ENCODE measurements around the gene CNN2.
A peak's percentile ranks its signal among the peaks of the same experiment; 100 is the strongest.
"Not testable (repeated sequence)": the region's sequence is repeated elsewhere in the genome, so short reads cannot be mapped to it uniquely, and the experiment has no call there.

Gene CNN2

DNA sequence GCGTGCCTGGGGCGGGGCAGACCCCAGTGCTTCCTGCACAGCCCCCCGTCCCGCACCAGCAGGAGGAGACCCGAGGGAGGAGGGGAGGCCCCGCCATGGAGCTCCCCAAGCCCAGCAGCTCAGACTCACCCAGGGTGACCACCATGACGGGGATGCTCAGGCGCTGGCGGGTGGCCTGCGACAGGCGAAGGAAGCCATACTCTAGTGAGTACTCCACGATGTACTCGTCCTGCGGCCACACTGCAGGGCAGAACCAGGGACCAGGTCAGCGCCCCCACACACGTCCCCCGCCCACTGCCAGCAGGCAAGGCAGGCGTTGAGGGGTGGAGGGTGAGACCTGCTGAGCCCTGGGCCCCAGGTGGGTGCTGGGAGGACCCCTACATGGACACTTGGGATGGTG, 14.1 kb upstream of the CNN2 start:
- DNase-seq, result no peak

DNA sequence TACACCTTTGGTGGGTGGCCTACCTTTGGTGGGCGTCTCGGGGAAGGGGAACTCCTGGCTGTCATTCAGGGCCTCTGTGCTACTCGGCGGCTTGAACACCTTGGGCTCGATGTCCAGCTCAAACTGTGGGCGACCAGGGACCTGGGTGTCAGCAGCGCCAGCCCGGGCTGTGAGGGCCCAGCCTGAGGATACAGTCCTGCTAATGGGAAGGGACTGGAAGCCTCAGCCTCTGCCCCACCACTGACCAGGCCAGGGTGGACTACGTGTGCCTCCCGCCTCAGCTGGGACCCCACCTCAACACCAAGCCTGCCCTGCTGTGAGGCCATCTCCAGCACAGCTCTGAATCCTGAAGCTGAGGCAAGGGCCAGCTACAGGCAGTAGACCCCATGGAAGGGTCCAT, 13.2 kb upstream of the CNN2 start:
- DNase-seq, result no peak

DNA sequence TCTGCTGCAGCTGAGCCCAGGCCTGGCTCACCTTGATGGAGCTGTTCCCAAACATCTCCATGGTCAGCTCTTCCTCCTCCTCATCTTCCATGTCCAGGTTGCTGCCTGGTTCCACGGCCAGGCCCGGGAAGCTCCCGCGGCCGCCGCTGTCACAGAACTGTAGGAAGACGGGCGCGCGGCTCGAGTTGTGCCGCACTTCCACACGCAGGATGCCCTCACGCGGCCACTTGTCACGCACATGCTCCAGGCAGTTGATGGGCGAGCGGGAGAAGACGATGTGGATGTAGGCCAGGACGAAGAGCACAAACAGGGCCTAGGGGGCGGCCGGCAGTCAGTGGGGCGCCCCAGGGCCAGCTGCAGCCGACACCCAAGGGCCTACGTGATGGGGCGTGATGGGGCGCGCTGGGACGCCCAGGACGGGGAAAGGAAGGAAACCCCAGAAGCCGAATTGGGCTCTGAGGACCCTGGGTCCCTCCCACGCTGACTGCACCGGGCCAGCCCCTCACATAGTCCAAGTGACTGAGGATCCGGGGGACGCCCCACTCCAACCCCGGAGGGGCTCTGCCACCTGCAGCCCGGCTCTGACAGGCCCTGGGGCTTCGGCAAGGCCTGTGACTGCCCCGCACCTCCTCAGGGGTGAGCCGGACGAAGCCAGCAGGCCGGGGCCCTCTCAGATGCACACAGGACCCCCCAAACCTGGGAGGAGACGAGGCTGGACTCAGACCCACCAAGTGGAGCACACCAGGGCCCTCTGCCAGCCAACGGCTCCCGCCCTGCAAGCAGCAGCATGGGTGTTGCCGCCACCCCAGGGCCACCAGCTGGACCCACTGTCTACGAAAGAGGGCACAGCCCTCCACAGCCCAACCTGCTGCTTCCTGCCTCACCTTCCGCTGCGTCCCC, 12.0 kb upstream of the CNN2 start:
- no peak for DNase-seq

DNA sequence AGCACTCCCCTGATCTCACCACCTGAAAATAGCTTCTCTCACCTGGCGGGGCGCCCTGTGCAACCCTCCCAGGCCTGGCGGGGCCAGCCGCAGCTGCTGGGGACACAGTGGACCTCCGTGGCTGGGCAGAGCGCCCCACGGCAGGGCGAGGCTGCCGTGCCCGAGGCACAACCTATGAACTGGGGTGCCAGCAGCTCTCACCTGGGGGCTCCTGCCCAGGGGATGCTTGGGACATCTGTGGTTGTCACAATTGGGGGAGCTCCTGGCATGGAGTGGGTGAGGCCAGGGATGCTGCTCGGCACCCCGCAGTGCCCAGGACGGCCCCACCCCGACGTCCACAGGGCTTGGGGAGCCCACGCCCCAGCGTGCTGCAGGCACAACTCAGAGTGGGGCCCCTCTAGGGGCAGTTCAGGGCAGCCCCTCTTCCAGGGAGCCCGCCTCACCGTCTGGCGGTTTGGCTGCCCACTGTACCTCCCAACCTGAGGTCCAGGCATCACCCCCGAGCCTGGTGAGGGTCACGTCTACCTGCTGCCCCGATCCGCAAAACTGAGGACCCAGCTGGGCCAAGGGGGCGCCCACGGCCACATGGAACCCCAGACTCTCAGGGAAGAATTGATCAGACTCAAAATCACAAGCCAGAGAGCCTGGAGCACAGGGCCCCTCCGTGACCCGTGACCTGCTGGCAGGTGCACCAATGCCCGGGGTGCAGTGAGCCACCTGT, 11.2 kb upstream of the CNN2 start:
- no peak for DNase-seq

DNA sequence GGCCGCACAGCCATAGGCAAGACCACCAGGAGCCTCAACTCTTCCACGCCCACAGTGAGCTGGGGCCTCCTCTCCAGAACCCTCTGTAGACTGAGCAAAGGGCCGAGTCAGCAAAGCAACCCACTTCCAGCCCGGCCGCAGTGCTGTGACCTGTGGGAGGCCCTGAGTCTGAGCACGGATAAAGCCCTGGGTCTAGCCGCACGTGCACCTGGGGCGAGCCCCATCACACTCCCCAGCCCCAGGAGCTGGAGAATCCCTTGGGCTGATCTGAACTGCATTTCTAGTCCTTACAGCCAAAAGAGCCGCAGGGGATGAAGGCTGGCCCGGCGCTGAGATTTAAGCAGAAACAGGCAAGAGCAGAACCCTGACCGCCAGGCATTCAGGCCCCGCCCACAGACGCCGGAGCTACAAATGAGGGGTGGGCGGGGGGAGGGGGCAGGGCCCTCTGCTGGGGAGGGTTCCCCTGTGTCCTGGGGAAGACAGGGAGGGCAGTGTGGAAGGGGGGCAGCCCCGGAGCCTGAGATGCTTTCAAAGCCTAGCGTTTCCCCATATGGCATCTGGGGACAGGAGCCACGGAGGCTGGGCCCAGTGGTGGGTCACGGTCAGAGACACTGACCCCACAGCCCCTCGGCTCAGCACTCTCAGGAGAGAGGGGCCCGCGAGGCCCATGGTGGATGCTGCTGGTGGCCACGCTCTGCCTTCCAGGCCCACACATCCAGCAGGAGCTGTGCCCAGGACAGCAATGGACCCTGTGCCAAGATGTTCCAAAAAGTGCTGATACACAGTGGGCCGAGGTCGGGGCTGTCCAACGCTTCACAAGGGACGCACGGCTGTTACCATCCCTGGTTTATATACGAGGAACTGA, 10.4 kb upstream of the CNN2 start:
- no peak for DNase-seq

DNA sequence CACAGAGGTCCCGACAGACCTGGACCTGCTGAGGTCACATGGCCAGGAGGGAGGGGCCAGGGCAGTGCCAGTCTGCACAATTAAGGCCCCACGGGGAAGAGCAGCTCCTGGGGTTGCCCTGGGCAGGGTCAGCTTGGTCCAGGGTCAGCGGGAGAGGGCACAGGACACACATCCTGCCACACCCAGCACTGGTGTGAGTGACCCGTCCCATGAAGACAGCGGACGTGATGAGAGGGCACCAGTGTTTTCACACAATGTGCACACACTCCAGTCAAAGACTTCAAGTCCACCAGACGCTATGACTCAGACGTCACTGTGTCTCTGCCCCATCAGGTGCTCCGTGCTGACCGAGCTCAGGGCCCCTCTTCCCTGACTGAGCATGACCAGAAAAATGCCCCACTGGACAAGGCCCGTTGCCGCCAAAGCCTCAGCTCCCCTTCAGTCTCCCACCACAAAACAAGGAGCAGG, 9.7 kb upstream of the CNN2 start:
- no peak for DNase-seq

DNA sequence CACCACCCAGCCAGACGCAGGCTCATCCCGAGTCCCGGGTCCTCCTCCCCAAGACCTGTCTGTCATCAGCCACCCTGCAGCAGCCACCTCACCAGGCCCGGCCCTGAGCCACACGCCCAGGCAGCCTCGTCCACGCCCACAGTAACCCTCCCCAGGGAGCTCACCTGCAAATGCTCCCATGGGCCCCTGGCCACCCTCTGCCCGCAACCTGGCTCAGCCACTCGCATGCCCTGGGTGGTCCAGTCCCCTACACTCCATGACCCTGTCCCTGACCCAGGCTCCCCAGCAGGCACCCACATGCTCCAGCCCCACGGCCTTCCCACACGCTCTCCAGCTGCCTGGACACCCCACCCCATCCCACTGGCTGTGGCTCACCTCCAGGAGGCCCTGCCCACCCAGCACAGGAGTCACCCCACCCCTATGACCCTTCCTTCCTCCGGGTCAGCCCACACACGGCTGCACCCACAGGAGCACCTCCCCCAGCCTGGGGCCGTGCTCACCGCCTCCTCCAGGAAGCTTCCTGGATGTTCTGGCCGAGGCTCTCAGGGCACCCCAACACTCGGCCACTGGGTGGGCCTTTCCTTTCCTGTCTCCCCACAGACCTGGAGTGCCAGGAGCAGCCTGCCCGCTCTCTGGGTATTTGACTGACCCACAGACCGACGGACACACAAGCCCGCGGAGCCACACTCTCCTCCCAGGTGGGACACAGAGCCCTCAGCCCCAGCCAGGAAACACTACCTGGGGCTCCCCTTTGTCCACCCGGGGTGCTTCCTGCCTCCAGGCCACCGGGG, 9.1 kb upstream of the CNN2 start:
- no peak for DNase-seq

DNA sequence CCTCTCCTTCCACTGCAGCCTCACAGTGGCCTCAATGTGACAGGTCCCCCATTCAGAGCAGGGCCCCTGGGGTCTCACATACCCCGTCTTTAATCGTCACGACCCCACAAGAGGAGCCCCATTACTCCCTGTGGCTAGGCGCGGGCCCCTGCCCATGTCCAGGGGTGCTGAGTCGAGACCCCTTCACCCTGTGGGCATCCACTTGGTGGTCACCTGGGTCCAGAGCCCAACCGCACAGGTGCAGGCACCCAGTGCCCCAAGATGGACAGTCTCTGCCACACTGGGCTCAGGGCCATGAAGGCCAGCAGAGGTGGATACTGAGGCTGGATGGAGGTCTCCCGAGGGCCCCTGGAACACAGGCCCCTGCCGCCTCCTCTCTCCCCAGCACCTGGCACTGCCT, 8.5 kb upstream of the CNN2 start:
- DNase-seq, result no peak

DNA sequence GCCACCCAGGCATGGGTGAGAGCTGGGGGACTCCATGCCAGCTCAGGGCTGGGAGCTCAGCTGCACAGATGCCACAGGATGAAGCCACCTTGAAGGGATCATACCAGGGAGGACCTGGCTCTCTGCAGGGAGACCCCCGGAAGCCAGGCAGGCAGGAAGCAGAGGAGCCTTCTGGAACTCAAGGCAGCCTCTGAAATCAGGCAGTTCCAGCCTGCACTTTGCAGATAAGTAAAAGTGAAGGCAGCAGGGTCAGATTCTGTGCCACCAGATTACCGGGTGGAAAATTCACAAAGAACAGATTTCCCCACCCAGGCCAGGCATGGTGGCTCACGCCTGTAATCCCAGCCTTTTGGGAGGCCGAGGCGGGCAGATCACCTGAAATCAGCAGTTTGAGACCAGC, 8.0 kb upstream of the CNN2 start:
- DNase-seq, result no peak

DNA sequence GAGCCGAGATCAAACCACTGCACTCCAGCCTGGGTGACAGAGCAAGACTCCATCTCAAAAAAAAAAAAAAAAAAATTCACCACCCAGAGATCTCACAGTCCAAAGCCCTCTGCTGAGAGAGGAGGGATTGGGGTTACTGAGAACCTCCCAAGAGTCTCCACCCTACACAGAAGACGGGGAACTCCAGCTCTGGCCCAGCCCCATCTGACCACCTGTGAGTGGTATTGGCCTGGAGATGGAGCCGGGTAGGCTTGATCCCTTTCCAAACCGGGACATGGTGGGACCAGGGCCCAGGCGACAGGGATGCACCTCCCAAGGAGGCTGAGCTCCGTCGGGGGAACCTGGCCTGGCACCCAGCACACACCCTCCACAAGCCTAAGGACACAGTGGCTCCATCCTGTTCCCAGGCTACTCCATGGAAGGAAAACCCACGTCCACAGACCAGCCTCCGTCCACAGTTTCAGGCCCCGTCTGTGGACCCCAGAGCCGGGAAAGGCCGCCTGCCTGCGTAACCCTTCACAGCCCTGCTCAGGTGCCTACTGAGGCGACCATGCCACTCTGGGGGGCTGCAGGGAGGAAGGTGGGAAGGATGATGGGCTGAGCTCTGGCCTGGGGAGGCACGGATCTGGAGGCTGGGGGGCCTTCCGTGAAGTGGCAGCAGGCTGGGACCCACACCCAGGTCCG, 7.3 kb upstream of the CNN2 start:
- no peak for DNase-seq

DNA sequence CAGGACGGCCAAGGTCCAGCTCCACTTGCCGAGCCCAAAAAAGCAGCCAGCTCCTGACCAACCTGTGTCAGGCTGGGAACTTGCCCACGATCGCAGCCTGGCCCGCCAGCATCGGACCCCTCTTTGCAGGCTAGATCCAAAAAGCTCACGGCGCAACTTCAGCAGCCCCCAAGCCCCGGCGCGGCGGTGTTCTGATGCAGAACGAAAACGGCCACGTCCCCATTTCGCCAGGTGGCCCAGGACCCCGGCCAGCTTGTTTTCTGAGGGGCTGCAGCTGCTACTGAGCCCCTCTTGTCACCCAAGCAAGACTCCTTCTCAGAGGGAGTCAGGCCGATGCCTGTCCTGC, 6.8 kb upstream of the CNN2 start:
- no peak for DNase-seq

DNA sequence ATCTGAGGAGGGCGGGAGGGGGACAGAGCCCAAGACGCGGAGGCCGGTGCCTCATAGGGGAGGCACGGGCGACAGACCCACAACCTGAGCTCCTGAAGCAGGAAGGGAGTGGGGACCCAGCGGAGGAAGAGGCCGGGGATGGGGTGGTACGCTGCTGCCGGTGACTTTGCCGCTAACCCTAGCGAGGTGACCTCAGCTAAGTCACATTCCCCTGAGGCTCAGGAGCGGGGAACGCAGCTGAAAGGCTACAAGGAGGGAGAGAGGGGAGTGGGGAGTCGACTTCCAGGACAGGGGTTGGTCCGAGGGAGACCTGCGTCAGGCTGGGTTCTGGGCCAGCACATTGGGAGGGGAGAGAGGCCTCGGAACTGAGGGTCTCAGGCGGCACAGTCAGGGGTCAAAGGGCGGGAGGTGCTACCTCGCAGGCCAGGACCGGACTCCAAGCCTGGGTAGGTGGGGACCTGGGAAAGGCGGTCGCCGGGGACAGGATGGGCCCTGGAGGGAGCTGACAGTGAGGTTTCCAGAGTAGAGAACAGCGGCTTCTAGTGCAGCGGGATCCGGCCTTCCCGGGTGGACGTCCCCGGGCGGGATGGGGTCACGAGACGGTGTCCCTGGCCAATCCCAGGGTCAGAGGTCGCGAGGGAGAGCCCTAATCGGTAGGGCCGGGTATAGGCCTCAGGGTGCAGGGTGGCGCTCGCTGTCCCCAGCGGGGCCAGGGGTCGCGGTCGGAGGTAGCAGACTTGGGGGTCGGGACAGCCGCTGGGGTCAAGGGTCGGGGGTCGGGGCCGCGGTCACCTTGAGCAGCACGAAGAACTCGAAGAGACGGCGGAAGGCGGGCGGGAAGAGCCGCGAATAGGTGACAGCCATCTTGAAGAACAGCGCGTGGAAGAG, 6.2 kb upstream of the CNN2 start:
- DNase-seq, result no peak

DNA sequence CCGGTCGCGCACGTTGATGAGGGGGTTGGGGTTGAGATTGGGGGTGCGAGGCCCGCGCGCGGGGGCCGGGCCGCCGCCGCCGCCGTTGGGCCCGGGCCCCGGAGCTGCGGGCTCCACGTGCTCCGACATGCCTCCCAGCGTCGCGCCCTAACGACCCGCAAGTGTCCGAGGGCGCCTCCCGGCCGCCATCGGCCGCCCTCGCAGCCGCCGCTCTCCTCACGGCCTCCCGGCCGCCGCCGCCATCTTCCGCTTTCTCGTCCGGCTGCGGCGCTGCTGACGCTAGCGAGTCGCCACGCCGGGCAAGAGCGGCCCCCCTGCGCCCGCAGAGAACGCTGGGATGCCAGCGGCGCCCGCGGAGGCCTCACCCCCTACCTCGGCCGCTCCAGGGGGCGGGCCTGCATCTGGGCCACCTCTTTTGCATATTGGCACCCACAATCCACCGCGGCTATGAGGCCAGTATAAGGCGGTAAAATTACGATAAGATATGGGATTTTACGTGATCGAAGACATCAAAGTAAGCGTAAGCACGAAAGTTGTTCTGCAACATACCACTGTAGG, 5.5 kb upstream of the CNN2 start, which contains the start of gene TMEM259:
Gene TMEM259, minus strand, starts transcription at position 256 of the 558 bp plus-strand sequence. Its CDS starts 127 bp downstream, at position 129.
- DNase-seq, result peak; percentile 96

DNA sequence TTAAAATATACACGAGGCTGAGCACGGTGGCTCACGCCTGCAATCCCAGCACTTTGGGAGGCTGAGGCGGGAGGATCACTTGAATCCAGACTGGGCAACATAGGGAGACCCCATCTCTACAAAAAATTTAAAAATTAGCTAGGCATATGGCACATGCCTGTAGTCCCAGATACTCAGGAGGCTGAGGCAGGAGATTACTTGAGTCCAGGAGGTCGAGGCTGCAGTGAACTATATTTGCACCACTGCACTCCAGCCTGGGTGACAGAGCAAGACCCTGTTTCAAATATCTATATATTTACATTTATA, 2.6 kb upstream of the CNN2 start:
- DNase-seq, result not testable (repeated sequence)

DNA sequence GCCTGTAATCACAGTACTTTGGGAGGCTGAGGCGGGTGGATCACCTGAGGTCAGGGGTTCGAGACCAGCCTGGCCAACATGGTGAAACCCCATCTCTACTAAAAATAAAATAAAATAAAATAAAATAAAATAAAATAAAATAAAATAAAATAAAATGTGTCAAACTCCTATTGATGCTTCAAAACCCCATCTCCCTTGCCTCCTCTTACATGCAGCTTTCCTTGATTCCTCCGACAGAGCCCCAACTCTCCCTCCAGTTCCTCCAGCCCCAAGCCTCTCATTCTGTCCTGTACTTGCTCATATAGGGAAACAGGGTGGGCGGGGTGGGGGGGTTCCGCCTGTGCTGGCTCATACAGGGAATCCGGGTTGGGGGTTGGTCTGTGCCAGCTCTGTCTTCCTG, 1.3 kb upstream of the CNN2 start:
- DNase-seq, result not testable (repeated sequence)

DNA sequence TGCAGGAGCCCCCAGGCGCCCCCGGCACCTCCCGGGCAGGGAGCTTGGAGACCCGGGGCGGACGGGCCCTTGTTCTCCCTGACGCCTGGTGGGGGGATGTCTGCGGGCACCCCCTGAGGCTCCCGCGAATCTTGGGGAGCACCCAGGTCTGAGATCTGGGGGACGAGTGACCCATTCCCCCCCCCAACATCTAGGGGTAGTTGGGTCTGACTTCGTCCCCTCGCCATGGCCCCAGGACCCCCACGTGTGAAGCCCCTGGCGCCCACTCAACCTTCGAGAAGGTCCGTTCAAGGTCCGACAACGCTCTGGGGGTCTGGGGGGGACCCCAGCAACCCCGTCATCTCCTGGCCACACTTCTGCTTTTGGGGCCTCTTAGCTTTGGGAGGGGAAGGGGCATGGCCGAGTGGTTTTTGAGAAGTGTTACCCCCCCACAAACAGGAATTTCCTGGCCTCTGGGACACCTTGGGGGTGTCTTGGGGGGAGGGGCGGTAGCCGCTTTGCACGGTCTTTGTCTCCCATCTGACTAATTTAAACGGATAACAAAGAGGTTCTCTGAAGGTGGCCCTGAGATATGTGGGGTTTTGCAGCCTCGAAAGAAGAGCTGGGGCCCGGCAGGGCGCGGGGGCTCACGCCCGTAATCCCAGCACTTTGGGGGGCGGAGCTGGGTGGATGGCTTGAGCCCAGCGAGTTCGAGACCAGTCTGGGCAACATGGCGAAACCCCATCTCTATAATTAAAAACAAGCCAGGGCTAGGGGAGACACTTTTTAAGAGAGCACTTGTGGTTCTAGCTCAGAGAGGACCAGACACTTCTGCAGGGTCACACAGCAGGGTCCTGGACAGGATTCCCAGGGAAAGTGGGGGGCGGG, 608 bp downstream of the CNN2 start:
- DNase-seq, result peak; percentile 26

DNA sequence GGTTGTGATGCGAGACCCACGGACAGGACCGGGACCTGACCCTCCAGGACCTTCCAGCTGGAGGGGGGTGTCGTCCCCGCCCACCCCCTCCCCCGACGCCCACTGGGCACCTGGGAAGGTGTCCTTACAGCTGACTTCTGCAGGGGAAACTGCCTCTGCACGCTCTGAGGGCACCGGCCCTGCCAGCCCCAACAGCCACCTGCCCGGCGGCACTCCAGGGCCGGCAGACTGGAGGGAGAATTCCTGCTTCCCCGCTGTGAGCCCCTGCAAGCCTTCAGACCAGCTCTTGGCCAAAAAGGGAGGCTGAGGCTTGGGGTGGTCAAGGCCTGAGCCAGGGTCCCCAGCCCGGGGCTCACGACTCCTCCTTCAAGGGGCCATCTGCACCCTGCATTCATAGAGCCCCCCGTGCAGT, 1.2 kb downstream of the CNN2 start:
- no peak for DNase-seq

DNA sequence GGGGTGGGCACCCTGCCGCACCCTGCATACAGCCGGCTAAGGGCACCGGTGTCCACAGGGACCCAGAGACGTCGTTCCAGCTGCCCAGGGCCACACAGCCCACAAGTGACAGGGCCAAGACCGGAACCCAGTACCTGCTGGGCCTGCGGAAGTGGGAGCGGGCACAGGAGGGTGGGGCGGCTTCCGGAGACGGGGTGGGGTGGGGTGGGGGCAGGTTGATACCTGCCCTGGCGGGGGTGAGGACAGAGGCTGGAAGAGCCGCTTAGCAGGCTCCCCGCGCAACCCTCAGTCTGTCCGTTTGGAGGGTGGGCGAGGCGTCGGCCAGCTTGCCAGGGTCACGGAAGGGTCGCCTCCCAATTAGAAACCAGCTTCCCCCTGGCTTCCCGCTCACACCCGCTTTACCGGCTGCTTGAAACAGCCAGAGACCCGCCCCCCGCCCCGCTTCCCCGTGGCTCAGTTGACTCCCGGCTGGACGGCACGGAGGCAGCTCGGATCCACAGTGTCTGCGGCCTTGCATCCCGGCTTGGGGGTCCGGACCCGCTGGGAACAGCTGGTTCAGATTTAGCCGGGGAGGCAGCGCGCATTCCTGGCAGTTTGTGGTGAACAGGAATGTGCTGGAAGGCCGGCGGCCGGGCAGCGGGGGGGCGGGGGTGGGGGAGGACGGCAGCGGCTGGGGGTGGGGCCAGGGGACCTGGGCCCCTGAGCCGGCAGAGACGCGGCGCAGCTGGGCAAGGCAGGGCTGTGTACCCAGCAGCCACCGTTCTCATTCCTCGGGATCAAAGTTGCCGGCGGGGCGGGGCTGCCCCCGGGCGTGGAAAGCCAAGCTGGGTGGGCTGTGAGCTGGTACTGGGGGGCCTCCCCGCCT, 1.9 kb downstream of the CNN2 start:
- DNase-seq, result peak; percentile 10

All from KG1 (cell line).